DND-41 (cell line): ENCODE results near the gene YARS2.

ENCODE experiments used
- CTCF ChIP-seq: IDR thresholded peaks from 2 replicates; pipeline ENCODE4 v1.5.1; 2012; ENCODE audit warnings: borderline replicate concordance, low read length, moderate library complexity, mild to moderate bottlenecking; ENCODE audit not compliant: poor library complexity, severe bottlenecking; ENCODE audit errors: extremely low read depth
- EZH2 ChIP-seq: IDR thresholded peaks from 3 replicates; pipeline ENCODE4 v1.6.1; 2012; ENCODE audit warnings: borderline replicate concordance, low read depth, mild to moderate bottlenecking, moderate library complexity, low read length, inconsistent platforms; ENCODE audit not compliant: severe bottlenecking

GRCh38 chr12:32705783-32706182 is 49.9 kb downstream of the YARS2 start:
- TF ChIP-seq CTCF (no peak), EZH2 (no peak)
